ENCODE measurements around the gene ELK4. TPM values are rescaled to one million over a fixed set of nuclear protein-coding genes. Genes with fewer than 3 reads are reported as not detected.

Gene ELK4
- total and polyA plus RNA-seq, 2 of the 13 experiments (the other 11 are each of a cell fraction or from before 2014, with no cell fraction given) = 8.3 to 13.1 TPM

DNA sequence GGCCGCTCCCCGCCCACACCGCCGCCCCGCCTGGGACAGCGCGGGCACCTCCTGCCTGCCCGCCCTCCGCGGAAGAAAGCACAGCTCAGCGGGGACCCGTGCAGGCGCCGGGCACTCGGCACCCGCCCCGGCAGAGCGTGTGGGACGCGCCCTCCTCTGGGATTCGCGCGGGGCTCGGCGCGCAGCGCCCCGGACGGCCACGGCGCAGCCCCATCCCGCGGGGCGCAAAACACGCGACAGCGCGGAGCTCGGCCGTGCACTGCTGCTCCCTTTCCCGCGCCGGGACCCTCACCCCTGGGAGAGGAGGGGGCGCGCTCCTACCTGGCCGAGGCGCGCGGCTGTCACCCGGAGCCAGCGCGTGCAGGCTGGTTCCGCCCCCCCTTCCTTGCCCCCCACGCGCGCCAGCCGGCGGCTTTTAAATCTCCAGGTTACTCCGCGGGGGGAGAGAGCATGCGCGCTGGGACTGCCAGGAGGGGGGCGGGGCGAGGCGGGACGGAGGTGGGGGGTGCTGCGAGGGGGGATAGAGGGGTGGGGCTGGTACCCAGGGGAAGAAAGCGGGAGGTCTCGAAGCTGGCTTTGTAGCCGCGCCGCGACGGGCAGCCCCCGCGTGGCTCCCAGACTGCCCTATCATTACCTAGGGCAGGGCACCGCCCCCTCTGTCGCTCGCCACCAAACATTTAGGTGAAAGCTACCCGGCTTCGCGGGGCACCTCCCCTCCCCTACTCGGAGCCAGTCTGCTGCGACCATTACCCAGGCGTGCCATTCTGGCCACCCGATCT lies 48.5 kb upstream of the ELK4 start, which contains the start of gene SLC45A3 (continued):
- no peak; the same call in 1 of the 2 replicates for TF ChIP-seq GFI1 (CRISPR knock-in tag; IDR thresholded peaks at IDR 0.05; ENCODE audit: borderline replicate concordance)
- TF ChIP-seq, protein P1, sequence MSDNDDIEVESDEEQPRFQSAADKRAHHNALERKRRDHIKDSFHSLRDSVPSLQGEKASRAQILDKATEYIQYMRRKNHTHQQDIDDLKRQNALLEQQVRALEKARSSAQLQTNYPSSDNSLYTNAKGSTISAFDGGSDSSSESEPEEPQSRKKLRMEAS (IDR thresholded peaks at IDR 0.05) = peak; percentile 46; the same call in 1 of the 2 replicates
- TF ChIP-seq, protein P2, sequence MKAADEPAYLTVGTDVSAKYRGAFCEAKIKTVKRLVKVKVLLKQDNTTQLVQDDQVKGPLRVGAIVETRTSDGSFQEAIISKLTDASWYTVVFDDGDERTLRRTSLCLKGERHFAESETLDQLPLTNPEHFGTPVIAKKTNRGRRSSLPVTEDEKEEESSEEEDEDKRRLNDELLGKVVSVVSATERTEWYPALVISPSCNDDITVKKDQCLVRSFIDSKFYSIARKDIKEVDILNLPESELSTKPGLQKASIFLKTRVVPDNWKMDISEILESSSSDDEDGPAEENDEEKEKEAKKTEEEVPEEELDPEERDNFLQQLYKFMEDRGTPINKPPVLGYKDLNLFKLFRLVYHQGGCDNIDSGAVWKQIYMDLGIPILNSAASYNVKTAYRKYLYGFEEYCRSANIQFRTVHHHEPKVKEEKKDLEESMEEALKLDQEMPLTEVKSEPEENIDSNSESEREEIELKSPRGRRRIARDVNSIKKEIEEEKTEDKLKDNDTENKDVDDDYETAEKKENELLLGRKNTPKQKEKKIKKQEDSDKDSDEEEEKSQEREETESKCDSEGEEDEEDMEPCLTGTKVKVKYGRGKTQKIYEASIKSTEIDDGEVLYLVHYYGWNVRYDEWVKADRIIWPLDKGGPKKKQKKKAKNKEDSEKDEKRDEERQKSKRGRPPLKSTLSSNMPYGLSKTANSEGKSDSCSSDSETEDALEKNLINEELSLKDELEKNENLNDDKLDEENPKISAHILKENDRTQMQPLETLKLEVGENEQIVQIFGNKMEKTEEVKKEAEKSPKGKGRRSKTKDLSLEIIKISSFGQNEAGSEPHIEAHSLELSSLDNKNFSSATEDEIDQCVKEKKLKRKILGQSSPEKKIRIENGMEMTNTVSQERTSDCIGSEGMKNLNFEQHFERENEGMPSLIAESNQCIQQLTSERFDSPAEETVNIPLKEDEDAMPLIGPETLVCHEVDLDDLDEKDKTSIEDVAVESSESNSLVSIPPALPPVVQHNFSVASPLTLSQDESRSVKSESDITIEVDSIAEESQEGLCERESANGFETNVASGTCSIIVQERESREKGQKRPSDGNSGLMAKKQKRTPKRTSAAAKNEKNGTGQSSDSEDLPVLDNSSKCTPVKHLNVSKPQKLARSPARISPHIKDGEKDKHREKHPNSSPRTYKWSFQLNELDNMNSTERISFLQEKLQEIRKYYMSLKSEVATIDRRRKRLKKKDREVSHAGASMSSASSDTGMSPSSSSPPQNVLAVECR (CRISPR knock-in tag; IDR thresholded peaks at IDR 0.05; ENCODE audit: borderline replicate concordance) = peak; percentile 45; the same call in 1 of the 2 replicates
- peak; percentile 13 for TF ChIP-seq ZFY (CRISPR knock-in tag; IDR thresholded peaks at IDR 0.05)
- TF ChIP-seq, protein P3, sequence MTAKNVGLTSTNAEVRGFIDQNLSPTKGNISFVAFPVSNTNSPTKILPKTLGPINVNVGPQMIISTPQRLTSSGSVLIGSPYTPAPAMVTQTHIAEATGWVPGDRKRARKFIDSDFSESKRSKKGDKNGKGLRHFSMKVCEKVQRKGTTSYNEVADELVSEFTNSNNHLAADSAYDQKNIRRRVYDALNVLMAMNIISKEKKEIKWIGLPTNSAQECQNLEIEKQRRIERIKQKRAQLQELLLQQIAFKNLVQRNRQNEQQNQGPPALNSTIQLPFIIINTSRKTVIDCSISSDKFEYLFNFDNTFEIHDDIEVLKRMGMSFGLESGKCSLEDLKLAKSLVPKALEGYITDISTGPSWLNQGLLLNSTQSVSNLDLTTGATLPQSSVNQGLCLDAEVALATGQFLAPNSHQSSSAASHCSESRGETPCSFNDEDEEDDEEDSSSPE (CRISPR knock-in tag; IDR thresholded peaks at IDR 0.05) = peak; percentile 47; the same call in 1 of the 2 replicates
- no peak for TF ChIP-seq ZNF614 (CRISPR knock-in tag; IDR thresholded peaks at IDR 0.05; ENCODE audit: borderline replicate concordance)
- no peak for TF ChIP-seq PCBP2 (optimal IDR thresholded peaks at IDR 0.05; ENCODE audit: low read depth, low read length, poor library complexity, severe bottlenecking)
- TF ChIP-seq ZNF777 (CRISPR knock-in tag; IDR thresholded peaks at IDR 0.05) = peak; percentile 74; the same call in 1 of the 2 replicates
- TF ChIP-seq PTBP1 (IDR thresholded peaks at IDR 0.05; ENCODE audit: low read depth, low read length, poor library complexity, severe bottlenecking) = no peak
- no peak for TF ChIP-seq ZNF782 (CRISPR knock-in tag; IDR thresholded peaks at IDR 0.05; ENCODE audit: borderline replicate concordance)
- TF ChIP-seq STAG1 (CRISPR knock-in tag; IDR thresholded peaks at IDR 0.05) = no peak
- no peak for TF ChIP-seq ZNF138 (CRISPR knock-in tag; IDR thresholded peaks at IDR 0.05; ENCODE audit: low read depth)
- peak; percentile 17 for TF ChIP-seq SALL1 (CRISPR knock-in tag; IDR thresholded peaks at IDR 0.05)
- TF ChIP-seq BORCS8-MEF2B (CRISPR knock-in tag; IDR thresholded peaks at IDR 0.05) = peak; percentile 56; the same call in 1 of the 2 replicates
- TF ChIP-seq ARHGAP35 (CRISPR knock-in tag; IDR thresholded peaks at IDR 0.05; ENCODE audit: borderline replicate concordance) = no peak
- TF ChIP-seq TBL1XR1 (IDR thresholded peaks at IDR 0.05; ENCODE audit: borderline replicate concordance, low read length, partially characterized antibody) = no peak
- TF ChIP-seq ZNF274 (CRISPR knock-in tag; IDR thresholded peaks at IDR 0.05) = no peak
- no peak for TF ChIP-seq MYNN (CRISPR knock-in tag; IDR thresholded peaks at IDR 0.05; ENCODE audit: low read depth)
- no peak for TF ChIP-seq JUNB (CRISPR knock-in tag; IDR thresholded peaks at IDR 0.05; ENCODE audit: borderline replicate concordance)
- no peak for TF ChIP-seq LCORL (IDR thresholded peaks at IDR 0.05)
- TF ChIP-seq LCORL (CRISPR knock-in tag; IDR thresholded peaks at IDR 0.05) = no peak
- TF ChIP-seq, protein P4, sequence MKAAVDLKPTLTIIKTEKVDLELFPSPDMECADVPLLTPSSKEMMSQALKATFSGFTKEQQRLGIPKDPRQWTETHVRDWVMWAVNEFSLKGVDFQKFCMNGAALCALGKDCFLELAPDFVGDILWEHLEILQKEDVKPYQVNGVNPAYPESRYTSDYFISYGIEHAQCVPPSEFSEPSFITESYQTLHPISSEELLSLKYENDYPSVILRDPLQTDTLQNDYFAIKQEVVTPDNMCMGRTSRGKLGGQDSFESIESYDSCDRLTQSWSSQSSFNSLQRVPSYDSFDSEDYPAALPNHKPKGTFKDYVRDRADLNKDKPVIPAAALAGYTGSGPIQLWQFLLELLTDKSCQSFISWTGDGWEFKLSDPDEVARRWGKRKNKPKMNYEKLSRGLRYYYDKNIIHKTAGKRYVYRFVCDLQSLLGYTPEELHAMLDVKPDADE (CRISPR knock-in tag; IDR thresholded peaks at IDR 0.05) = no peak
- no peak for TF ChIP-seq EEA1 (CRISPR knock-in tag; IDR thresholded peaks at IDR 0.05; ENCODE audit: borderline replicate concordance)
- no peak for TF ChIP-seq ZNF792 (CRISPR knock-in tag; IDR thresholded peaks at IDR 0.05)
